HG03196 (cell line): ENCODE data around the gene P2RX3.
"Not testable (repeated sequence)": the region's sequence is repeated elsewhere in the genome, so short reads cannot be mapped to it uniquely, and the experiment has no call there.

Experiments
- ATAC-seq: cut with Tn5 transposase; IDR thresholded peaks from one replicate; pipeline ENCODE4 v1.9.1; 2021; ENCODE audit not compliant: unreplicated experiment

P2RX3 gene

DNA sequence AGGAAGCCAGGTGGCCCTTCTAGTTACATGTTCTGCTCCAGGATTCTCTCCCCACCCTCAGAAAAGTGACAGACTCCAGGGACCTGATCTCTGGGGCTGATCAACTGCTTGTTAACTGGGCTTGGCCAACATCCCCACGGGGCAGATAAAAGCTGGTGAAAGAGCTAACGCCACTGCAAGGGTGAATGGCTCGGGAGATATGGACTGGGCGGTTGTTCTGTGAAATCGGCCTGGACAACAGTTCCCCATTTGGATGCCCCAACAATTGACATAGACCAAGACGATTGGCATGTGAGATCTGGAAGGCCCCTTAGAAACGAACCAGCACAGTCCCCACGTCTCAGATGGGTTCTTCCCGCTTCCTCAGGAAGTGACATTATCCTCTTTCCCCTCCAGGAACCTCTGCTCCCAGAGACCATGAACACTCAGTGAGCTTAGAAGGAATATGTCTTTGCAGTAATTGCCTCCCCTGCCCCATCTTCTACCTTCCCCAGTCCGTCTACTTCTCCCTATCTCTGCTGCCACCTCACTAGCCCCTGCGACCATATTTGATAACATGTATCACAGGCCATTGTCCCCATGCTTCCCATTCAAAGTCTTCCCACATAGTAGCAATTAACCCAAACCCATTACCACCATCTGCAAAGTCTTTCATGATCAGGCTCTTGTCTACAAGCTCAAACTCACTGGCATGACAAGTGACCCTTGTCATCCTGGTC lies 57.9 kb downstream of the P2RX3 start:
- no peak for ATAC-seq

DNA sequence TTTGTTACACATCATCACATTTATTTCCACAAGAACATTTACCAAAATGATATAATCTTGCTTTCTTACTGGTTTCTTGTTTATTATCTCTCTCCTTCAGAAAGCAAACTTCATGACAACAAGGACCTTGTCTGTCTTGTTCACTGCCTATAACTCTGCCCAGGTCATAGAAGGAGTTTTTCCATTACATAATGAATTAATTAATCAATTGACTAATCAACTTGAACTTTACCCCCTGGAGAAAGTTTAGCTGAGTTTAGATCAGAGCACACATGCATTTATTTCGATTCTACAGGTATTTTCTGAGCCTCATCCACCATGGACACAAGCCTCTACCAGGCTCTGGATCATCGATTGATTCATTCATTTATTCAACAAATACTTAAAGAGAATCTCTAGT lies 58.6 kb downstream of the P2RX3 start:
- ATAC-seq = no peak

DNA sequence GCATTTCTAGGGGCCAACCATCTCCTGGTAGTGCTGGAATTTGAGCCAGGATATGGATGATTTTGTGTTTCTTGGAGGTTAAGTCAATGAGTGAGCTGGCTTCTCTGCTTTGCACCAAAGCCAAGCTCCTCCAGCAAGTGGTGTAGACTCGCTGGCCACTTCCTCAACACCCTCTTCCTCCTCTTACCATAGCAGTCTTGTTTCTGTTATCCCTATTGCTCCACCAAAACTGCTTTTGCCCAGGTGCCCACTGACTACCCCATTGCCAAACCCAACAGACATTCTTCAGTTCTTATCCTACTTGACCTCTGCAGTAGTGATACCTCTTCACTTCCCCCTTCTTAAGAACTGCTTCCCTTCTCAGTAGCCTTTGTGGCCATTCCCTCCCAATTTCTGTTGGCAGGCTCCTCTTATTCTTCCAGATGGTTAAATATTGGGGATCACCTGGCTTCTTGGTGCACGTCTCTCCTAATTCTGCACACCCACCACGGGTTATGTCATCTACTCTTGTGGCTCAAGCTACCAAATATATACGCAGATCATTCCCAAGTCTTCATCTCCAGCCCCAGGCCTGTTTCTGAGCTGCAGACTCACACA lies 59.3 kb downstream of the P2RX3 start:
- ATAC-seq = no peak

DNA sequence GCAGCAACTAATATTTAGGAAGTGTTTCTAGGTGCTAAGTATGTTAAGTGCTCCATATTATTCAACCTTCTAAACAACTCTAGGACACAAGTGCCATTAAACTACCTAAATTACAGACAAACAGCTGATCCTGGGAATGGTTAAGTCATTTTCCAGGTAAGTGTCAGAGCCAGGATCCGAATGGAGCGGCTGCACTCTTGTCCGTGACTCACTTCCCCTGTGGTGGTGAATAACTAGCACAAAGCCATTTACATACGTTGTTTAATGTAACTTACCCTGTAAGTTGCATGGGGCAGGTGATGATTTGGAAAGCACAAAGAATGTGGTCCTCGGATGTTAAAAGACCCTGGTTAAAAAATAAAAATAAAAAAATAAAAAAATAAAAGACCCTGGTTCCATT lies 61.1 kb downstream of the P2RX3 start:
- ATAC-seq = no peak

DNA sequence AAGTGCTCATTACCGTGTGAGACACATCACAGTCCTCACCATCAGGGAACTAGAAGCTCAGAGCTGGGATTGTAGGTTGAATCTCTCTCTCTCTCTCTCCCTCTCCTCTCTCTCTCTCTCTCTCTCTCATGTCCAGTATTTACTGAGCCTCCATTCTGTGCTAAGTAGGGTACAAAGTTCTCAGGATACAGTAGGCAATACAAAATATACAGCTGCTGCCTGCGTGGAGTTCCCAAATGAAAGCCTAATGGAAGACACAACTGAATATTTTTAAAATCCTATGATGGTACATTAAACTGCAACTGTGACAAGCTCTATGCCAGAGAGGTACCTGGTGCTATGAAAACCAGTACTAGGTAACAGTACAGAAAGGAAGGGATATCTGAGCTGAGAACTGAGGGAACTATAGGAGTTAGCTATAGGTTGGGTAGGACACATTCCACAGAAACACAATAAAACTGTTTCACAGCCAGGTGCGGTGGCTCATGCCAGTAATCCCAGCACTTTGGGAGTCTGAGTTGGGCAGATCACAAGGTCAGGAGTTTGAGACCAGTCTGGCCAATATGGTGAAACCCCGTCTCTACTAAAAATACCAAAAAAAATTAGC lies 61.9 kb downstream of the P2RX3 start:
- ATAC-seq = no peak

DNA sequence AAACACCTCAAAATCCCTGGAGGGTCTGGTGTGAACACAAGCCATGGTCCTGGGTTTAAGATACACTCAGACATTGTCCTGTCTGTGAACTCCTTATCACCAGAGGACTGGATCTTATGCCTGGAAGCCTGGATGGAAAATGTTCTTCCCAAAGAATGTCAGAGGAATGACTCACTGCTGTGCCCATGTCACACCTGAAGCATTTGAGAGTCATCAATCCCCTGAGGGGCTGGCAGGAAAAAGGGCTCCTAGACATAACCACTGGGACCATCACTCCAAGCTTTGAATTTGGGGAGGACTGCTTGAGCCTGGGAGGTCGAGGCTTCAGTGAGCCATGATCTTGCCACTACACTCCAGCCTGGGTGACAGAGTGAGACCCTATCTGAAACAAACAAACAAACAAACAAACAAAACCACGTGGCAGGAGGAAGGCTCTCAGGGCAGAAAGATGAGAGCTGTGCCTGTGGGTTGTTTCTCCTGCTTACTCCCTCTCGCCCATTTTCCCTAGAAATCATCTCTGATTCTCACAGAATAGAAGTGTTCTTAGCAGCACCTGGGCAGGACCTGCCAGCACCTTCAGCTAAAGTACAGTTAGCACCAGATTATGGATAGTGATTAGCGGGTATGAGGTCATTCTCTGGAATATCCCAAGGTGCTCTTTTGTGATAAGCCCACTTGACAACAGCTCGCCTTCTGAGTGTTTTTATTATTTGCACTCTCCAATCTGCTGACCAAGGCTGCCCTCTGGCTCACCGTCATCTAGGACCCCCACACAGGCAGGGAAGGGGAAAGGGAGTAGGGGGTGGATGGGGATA lies 64.2 kb downstream of the P2RX3 start:
- no peak for ATAC-seq

DNA sequence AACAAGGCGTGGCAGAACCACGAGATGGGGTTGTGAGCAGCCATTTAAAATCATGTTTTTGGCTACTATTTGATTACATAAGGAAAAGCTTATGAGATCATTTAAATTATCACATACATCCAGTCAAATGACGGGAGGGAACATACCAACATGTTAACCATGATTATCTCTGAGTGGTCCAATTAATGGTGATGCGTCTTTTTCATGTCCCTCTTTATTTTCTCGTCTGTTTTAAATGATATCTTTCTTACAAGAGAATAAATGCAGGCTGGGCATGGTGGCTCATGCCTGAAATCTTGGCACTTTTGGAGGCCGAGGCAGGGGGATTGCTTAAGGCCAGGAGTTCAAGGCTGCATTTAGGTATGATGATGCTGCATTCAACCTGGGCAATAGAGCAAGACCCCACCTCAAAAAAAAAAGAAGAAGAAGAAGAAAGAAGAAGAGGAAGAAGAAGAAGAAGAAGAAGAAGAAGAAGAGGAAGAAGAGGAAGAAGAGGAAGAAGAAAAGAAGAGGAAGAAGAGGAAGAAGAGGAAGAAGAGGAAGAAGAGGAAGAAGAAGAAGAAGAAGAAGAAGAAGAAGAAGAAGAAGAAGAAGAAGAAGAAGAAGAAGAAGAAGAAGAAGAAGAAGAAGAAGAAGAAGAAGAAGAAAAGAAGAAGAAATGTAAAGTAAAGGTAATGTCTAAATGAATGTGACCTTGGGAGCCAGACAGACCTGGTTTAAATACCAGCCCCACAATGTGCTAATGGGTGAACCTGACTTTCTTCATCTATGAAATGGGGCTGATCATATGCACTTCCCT lies 65.0 kb downstream of the P2RX3 start:
- not testable (repeated sequence) for ATAC-seq

DNA sequence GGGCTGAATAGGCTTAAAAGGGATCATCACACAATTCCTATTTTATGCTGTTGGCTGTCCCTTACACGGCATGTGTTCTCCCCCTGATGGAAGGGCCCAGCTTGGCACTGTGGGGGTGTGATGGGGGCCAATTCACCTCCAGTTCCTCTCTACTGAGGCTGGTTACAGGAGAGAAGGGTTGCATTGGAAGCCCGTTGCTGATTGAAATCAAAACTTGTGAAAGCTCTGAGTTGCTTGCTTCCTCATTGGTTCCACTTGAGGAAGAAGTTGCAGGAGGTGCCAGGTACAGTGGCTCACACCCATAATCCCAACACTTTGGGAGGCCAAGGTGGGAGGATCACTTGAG lies 65.6 kb downstream of the P2RX3 start:
- ATAC-seq = no peak

DNA sequence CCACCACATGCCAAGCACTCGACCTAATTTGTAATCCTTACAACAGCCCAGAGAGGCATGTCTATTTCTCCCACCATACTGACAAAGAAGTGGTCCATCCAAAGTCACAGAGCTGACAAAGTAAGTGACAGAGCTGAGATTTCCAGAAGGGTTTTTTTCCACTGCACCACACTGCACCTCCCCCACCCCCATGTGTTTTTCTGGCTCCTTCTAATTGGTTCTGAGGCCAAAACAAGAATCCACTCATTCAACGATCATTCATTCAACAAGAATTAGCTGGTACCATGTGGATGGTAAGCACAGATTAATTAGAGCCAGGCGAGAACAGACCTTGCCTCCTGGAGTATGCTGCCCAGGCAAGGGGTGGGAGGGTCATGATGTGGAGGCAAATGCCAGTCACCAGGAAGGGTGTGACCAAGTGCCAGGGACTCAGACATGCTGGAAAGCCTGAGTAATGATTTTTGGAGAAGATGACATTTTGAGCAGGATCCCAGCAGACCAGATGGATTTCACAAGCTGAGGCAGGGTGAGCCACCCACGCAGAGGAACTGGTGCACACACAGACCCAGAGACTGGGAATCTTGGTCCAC lies 67.2 kb downstream of the P2RX3 start:
- no peak for ATAC-seq

DNA sequence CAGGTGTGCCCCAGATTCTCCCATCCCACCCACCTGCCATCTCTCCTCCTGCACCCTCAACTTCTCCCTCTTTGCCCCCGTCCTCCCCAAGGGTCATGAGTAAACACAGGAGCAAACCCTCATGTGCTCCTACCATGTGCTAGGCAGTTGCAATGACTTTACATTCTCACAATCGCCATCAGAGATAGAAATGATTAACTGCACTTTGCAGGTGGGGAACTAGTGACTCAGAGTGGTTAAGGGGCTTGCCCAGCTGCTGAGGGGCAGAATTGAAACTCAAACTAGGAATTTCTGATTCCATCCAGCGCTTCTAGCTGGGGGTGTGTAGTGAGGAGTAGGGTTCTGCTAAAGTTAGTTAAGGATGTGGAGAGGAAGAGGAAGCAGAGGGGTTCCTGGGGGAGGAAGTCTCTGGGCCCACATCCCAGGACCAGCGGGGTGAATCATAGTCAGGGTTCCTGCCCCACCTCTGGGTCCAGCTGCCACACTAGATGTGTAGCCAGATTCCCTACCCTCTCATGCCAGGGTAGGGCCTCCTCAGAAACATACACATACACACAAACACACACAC lies 68.3 kb downstream of the P2RX3 start:
- peak; percentile 70 for ATAC-seq

DNA sequence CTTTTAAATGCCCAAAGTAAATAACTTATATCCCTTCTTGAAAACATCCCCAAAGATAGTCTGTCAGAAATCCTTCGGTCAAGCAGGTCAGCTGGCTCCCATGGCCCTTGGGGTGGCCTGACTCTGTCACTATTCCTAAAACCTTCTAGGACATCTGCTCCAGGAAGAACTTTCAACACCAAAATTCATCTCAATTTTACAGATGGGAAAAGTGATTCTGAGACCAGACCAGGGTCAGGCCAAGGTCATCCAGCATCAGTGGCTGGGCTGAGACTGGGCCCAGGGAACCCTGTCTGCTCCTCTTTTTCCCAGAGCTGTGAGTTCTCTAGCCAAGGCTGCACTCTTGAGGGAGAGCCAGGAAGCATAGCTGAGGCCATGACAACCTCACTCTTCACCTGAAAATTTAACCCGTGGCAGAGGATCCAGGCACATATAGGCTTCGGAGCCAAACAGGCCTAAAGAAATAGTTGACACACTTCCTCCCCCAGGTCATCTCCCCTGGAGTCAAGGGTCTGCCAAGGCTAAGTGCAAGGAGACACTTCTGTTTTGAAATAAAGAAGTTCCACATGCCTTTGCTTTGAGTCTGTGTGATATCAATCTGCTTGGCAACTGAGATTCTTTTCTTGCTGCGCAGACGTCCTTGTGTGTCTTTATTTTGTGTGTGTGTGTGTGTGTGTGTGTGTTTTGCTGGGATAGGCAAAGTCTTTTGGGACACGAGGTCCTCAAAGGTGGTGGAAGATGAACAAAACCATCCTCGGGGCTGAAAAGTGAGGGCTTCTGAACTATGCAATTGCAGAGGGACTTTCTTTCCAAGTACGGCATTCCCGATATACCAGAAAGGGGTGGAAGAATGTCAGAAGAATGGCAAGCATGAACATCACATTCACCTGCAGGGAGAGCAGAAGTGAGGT lies 69.1 kb downstream of the P2RX3 start:
- no peak for ATAC-seq

DNA sequence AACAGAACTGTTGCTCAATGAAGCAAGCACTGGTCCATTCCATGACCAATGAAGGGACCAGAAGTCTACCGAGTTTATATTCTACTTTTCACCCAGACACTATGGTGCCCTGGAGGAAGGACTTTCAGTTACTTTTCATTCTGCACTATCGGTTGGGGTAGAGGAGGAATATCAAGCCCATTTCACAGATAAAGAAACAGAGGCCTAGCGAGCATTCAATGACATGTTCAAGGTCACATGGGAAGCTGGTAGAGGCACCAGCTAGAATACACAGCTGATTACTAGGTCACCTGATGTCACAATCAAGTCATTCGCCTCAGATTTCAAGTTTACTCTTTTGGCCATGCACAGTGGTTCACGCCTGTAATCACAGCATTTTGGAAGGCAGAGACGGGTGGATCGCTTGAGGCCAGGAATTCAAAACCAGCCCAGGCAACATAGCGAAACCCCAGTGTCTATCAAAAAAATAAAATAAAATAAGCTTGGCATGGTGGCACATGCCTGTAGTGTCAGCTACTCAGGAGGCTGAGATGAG lies 69.9 kb downstream of the P2RX3 start:
- ATAC-seq = no peak

DNA sequence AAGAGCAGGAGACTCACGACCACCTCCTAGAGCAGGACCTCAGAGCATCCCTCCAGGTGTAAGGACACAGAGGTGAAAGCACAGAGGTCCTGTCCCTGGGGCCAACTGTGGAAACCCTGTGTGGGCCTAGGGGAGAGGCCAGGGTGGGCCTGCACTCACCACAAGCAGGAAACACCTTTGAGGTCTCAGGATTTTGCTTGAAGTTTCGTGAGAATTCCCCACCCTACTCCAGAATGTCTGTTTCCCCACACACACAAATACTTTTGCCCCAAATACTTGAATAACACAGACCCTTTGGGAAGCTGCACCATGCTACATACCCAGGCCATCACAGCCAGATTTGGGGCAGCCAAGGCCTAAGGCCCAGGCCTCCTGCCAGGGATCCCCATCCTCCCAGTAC lies 70.6 kb downstream of the P2RX3 start:
- ATAC-seq = no peak

DNA sequence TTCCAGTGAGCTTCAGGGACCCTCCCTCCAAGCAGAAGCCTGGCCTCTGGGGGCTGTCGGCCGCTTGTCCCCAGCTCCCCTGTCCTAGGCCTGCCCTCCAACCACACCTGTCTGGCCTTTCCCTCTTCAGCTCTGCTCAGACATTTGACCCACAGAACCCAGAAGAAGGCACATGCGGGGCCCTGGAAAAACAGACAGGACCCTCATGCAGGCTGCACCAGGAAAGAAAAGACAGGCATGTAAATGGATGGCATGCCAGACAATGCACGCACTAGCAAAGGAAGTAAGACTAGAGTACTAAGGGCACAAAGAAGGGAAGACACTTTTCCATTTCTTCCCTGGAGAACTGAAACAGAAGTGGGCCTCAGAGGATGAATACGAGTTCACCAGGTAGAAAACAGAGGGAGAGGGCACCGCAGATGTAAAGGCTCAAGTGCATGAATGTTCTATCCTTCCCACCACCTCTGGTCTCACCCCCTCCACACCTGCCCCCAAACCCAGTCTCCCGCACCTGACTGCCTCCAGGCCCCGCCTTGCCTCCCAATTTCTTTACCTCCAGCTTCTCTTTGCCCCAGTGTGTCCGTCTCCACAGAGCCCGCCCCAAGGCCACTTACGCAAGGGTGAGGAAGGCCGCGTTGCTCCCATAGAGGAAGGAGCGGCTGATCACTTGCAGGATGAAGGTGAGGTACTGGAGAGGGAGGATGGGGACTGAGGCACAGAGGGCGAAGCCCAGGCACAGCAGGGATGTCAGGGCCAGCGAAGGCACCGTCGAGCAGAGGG lies 71.4 kb downstream of the P2RX3 start:
- no peak for ATAC-seq

DNA sequence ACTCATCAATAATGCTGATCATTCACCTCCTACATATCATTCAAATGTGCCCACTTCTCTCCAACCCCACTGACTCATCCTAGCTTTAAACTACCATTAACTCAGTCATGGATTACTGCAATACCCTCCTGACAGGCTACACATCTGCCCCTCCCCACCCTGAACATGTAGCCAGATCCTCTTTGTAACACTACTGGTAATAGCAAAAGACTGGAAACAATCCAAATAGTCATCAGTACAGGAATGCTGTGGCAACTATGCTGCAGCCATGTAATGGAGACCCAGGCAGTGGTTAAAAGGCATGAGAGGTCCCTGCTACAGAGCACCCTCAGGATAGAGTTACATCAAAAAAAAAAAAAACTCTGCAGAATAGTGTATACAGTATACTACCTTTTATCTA lies 72.1 kb downstream of the P2RX3 start:
- ATAC-seq = no peak

DNA sequence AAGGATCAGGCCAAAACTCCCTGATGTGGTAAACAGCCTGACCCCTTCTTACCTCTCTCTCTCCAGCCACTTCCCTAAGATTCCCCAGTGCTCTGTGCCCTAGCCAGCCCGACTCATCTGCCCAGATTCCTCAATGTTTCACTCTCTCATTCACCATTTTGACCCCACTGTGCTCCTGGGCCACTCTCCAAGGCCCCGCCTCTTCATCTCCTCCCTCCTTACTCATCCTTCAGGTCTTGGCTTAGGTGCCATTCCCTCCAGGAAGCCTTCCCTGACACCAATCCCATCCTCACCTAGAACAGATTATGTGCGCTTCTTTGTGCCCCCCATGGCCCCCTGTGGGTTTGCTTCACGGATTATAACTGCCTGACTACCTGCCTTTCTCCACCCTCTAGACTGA lies 75.5 kb downstream of the P2RX3 start:
- no peak for ATAC-seq

DNA sequence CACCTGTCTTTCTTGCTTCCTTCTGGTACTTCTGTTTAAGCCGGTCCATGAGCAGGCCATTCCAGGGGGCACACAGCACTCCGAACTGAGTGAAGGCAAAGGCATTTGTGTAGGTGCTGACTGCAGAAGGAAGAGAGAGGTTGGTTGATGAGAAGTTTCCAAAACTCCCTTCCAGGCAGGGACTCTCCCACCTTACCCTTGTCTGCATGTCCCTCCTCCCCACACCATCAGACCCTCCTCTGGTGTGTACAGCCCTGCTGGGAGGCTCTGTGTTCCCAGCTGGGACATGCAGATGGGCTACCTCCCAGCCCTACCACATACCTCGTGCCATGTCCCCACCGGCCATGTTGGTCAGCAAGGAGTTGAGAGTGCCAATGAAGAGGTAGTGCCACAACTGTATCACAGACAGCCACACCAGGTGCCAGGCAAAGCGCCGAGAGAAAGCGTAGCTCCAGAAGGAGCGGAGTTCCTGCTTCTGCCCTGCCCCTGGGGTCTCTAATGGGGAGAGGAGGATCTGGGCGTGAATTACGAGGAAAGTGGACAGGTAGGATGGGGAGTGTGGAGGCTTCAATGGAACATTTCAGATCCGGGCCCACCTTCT lies 76.6 kb downstream of the P2RX3 start:
- no peak for ATAC-seq

DNA sequence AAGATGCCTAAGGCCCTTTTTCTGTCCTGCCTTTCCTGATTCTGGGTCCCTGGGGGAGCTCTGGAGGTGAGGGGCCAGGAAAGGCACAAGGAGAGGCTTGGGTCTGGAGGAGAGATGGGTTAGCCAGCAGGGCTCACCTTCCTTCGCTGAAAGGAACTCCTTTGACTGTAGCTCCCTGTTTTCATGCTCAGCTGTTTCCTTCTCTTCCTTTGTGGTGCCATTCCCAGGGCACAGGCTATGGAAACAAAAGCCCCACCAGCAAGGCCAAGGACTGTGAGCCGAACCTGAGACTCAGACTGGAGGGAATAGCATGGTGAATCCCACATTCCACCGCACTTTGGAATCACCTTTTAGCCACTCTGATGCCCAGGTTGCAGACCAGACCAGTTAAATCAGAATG lies 78.3 kb downstream of the P2RX3 start:
- no peak for ATAC-seq
